GM19238 (cell line): Measurements from ENCODE around the gene TOB2.

Source experiments
- DNase-seq: peaks from one replicate; pipeline ENCODE4 v3.0.0; 2011; ENCODE audit warnings: low spot score; ENCODE audit not compliant: insufficient read length

The TOB2 gene, protein sequence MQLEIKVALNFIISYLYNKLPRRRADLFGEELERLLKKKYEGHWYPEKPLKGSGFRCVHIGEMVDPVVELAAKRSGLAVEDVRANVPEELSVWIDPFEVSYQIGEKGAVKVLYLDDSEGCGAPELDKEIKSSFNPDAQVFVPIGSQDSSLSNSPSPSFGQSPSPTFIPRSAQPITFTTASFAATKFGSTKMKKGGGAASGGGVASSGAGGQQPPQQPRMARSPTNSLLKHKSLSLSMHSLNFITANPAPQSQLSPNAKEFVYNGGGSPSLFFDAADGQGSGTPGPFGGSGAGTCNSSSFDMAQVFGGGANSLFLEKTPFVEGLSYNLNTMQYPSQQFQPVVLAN

DNA sequence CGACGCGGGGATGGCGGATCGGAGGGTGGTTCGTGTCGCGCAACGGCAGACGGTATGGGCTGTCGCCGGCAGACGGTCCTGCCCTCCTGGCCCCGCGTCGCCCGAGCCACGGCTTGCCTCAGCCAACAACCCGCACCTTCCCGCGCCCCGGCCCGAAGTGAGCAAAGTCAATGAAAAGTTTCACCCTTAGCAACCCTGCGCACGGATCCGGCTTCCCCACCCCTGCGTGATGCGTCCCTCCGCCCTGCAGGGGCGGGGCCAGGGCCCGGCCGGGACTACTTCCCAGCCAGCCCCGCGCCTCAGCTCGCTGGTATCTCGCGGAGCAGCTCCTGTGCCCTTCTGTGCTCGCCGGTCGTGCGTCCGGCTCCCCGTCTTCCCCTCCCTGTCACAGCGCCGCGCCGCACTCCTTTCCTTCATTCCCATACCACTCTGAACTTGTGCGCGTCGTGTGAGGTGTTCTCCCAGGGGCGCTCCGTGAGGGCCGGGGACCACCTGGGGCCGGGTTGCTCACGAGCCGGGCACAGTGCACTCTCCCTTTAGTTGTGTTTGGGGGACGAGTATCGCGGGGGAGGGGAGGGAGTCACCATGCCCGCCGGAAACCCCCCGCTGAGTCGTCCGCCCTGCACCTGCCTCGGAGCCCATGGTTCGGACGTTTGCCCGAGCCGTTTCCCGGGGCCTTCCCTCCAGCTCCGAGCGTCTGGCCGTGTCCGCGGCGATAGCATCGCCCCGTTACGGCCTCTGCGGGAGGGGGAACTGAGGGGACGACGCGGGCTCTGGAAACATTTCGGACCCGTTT is at the start of gene TOB2:
TOB2 (minus strand) TSS at position 163 of the 796 bp plus-strand sequence. CDS start 9,456 bp downstream, outside the sequence.
- peak; percentile 51 for DNase-seq

DNA sequence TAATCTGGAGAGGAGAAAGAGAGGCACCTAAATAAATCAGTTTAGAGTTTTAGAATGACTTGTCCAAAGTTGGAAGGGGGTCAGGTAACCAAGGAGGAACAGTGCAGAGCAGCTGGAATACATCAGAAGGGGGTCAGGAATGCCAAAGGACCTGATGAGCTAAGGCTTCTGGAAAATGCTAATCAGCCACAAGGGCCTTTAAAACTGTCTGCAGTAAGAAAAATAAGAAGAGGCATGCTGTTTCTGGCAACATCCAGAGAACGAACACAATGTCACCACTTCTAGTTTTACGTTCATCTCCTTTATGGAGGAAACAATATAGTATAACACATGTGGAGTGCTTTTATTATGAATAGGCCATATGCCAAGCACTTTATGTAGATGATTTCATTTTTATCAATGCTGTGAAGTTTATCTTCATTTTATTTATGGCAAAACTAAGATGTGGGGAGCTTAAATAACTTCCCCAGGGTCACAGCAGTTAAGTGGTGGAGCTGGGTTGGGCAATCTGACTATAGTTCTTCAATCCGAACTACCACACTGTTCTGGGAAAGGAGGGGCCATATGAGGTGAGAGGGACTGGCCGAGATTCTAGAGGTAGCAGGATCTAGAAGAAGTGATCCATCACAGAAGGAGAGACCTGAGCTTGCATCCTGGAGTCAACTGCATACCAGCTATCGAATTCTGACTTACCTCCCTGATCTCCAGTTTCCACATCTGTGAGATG is 44.9 kb upstream of the TOB2 start:
- DNase-seq = no peak

DNA sequence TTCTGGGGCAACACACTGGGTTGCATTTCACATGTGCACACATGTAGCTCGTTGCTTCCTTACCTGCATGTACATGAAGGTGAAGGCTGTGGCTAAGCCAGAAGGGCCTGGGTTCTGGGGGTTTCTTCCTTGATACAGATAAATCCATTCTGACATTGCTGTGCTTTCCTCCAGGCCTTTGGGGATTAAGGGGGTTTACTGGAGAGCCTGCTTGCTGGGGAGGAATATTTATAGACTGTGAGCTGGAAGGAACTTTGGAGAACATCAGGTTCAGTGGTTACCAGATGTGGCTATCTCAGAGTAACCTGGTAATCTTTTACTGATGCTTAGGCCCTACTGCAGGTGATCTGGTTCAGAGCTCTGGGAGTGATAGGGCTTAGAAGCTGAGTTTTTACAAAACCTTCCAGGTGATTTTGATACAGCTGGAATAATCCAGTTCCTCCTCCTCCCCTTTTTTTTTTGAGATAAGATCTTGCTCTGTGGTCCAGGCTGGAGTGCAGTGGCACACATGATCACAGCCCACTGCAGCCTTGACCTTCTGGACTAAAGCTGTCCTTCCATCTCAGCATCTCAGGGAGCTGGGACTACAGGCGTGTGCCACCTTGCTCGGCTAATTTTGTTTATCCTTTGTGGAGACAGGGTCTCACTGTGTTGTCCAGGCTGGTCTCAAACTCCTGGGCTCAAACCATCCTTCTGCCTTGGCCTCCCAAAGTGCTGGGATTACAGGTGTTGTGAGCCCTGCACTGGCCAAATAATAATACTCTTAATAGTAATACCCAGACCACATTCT is 42.2 kb upstream of the TOB2 start:
- DNase-seq = no peak

DNA sequence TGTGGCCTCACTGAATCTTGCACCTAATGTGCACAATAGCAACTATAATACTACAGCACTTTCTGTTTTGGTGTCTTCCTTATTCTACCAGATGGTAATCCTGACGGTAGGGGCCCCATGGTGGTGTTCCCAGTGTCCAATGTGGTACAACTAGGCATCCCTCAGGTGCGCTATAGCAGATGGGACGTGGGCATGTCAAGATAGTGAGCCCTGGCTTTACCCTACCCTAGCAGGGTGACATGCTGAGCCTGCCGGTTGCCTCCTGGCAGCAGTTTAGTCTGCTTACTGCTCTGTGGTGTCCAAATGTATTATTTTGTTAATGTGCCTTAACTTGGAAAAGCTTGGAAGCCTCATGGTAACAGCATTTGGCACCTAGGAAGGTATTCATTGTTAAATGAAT is 41.5 kb upstream of the TOB2 start:
- DNase-seq = no peak

DNA sequence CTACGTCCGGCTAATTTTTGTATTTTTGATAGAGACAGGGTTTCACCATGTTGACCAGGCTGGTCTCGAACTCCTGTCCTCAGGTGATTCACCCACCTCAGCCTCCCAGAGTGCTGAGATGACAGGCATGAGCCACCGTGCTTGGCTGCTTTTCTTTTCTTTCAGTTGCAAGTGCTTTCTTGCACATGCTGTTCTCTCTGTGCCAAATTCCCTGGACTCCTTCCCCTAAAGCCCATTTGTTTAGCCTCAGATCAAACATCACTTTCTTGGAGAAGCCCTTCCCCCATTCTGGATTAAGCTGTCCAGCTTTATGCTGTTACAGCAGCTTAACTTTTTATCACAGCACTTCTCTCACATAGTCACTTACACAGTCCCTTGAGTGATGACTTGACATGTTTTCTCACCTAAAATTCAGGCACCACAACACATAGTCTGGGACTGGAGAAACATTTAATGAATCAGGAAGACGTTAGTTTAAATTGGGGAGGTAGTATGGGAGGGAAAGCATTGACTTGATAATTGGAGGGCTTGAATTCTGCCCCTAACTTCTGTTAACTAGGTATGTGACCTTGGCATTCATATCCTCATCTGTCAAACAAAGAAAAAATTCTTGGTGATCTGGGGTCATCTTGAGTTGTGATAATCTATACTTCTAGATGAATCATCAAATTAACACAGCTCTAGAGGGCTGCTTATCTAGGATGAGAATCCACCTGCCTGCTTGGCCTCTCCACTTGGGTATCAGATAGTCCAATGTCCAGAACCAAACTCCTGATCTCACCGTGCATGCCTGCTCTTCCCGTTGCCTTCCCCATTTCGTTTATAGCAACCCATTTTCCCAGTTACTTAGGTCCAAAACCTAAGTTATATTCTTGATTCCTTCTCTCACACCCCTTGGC is 40.7 kb upstream of the TOB2 start:
- DNase-seq = no peak

DNA sequence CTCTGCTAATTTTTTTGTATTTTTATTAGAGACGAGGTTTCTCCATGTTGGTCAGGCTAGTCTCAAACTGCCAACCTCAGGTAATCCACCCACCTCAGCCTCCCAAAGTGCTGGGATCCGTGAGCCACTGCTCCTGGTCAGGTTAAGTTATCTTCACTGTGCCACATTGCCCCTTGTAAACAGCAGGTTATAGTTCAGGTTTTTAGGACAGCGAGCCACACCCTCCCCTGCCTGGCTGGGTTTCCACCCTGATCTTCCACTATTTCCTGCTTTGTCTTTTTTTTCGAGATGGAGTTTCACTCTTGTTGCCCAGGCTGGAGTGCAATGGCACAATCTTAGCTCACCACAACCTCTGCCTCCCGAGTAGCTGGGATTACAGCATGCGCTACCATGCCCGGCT is 38.4 kb upstream of the TOB2 start:
- no peak for DNase-seq

DNA sequence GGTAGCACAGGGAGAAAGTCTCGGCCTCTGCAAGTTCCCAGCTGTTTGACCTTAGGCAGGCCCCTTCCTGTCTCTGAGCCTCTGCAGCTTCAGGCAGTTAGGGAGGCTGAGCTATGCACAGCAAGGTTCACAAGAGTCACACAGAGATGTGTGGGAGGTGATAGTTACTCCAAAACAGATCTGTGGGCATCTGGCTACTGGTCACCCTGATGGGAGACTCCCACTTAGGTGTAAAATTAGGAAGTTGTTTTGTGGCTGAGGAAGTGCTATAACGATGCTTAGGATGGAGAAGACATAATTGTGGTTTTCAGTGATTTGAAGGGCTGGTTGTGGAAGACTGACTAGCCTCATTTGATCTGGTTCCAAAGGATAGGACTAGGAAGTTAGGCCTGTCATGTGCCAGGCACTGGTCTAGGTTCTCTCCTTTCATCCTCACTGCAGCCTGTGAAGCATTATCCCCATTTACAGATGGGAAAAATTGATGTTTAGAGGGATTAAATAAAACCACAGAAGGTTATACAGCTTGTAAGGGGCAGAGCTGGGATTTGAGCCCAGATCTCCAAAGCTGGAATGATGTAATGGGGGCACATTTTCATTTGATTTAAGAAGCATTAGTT is 35.8 kb upstream of the TOB2 start:
- no peak for DNase-seq

DNA sequence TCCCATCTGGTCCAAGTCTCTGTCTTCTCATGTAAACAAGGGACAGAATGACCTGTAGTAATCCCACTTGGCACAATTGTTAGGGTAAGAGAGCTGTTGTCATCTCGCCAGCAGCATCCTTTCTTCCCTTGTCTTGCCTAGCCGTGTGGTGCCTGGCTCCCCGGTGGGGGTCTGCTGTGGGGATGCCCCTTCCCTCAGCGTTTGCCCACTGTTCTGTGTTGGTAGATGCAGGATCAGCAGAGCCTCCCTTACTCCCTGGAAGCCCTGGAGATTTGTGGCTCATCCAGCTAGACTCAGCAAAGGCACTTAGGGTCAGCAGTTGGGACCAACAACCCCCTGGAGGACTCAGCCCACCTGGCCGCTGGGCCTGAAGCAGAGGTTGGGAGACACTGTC is 35.3 kb upstream of the TOB2 start:
- DNase-seq = no peak

DNA sequence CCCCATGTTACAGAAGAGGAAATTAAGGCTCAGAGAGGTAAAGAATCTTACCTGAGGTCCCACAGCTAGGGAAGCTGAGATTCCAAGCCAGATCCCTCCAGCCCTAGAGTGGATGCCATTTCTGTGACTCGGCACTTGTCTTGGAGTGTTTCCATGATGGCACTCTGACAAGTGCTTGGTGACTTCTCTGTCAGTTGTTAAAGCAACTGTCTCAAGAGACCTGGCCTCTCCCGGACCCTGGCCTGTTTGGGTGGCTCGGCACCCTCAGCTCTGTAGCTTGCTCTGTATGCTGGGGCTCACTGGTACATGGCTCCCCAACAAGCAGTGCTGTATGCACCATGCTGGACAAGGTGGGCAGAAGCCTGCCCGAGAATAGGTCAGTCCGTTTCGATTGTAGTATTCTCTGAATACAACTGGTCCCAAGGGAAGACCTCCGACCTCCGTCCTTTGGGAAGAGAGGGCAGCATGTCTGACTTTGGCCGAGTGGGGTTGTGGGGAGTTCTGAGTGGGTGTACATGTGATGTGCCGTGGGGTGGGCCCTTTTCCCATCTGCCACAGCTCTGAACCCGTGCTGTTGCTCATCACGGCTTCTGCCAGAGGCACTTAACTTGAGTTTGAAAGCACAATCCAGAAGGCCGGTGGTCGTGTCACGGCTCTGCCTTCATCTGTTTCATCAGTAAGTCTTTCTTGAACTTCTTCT is 34.7 kb upstream of the TOB2 start:
- no peak for DNase-seq

DNA sequence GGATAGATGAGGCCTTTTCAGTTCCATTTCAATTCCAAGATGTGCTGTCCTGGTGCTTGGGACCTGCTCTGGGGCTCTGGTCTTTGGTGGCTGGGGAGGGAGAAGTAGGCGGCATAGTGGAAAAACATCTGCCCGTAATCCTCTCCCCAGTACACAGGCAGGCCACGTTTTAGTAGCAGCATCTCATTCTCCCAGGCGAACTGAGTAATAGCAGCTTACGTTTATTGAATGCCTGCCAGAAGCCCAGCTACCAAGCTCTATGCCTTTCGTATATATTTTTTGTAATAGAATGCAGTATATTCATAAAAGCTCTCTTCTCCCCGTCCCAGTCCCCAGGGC is 33.8 kb upstream of the TOB2 start:
- no peak for DNase-seq

DNA sequence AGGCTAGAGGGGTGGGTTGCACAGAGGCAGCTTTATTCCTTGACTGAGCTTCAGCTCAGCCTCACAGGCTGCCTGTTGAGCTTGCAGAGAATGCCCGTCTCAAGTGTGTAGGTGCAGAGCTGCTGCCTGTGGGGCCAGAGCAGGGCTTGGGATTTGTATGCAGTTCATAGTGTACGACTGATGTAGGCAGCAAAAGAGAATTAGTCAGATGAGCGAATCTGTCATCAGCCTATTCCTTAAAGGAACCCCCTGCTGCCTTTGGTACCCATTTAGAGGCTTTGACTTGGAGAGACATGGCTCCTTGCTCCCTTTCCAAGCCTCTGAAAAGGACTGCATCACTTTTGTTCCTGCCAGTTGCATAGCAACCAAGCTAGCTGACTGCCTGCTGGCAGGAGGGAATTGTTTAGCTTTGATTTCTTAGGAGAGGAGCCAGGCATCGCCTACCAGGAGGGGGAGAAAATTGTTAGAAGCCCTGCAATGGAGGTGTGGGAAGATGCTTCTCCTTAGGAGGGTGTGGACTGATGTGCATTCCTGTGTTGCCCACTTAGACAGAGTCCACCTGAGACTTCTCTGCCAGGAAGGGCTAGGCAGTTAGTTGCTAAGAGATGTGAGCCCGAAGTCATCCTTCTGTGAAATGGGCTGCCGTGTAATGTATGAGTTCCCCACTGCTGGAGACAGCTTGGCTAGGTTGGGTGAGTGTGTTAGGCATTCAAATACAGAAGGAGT is 33.2 kb upstream of the TOB2 start:
- no peak for DNase-seq

DNA sequence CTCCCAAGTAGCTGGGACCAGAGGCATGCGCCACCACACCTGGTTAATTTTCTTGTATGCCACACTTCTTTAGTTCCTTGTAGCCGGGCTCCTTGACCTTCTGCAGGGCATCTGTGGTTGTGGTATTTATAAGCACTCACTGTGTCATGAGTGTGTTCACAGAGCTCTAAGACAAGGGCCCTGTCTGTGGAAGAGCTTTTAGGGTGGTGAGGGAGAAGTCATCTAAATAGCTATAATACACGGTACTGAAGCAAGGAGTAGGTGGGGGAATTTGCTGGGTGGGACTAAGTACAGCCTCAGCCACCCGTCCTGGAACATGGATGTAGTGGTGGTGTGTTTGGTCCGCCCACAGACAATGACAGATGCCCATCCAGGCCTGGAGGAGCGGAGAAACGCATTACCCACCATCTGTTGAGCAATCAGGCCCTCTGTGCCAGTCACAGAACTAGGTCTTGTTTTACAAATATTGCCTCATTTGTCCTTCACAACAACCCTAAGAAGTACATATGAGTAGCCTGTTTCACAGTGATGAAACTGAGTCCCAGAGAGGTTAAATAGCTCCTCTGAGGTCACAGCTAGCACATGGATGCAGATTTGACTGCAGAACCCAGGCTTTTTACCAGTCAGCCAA is 32.4 kb upstream of the TOB2 start:
- DNase-seq = no peak

DNA sequence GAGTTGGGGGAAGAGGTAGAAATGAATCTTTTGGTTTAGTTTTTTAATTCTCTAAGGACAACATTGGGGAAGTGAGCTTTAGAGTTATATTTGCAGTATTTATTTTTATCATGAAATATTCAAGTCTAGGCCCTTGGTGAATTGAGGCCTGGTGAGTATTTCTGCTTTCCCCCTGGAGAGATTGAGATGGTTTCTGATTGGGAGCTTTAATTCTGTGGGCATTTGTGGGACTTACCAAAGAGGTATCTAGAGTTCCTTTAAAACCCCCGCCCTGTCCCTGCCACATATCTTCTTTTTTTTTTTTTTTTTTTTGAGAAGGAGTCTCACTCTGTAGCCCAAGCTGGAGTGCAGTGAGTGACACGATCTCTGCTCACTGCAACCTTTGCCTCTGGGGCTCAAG is 31.9 kb upstream of the TOB2 start:
- no peak for DNase-seq

DNA sequence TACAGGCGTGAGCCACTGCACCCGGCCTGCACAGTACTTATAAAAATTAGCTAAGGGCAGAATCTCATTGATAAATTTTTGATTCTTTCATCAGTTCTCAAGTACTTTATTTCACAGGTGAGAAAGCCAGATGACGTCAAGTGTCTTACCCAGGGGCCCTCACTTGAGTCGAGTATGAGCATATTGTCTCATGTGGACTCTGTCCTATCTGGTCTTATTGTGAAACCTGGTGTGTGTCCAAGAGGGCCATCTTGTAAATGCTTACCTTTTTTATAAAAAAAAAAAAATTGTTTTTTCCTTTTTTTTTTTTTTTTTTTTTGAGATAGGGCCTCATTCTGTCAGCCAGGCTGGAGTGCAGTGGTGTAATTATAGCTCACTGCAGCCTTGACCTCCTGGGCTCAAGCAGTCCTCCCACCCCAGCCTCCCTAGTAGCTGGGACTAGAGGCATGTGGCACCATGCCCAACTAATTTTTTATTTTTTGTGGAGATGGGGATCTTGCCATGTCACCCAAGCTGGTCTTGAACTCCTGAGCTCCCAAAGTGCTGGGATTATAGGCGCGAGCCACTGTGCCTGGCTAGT is 28.4 kb upstream of the TOB2 start:
- DNase-seq = no peak

DNA sequence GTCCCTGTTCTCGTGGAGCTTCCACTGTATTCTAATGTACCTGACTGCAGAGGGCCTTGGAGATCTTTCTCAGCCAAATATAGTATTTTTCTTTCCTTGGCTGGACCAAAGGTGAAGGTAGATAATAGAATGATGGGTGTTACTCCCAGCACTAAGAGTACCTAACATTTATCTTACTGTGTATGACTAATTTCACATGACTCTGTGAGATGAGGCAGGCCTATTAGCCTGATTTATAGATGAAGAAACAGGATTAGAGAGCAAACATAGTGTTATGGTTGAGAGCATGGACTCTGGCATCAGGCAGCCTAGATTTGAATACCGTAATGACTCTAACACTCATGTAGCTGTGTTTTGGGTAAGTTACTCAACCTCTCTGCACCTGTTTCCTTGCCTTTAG is 25.0 kb upstream of the TOB2 start:
- DNase-seq = no peak

DNA sequence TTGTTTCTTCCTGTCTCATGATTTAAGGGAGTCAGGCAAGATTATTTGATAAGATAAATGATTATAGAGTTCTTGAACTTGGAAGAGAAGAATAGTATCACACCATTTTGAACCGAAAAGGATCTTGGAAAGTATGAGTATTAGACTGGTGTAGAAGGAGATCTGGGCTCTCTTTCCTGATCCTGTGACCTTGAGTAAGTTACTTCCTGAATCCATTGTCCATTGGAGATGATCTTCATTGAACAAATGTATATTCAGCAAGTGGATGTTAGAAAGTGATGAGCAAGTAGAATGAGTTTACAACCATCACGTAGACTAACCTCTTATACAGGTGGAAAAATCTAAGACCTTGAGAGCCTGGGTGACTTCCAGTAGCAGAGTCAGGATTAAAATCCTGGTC is 24.3 kb upstream of the TOB2 start:
- DNase-seq = no peak

DNA sequence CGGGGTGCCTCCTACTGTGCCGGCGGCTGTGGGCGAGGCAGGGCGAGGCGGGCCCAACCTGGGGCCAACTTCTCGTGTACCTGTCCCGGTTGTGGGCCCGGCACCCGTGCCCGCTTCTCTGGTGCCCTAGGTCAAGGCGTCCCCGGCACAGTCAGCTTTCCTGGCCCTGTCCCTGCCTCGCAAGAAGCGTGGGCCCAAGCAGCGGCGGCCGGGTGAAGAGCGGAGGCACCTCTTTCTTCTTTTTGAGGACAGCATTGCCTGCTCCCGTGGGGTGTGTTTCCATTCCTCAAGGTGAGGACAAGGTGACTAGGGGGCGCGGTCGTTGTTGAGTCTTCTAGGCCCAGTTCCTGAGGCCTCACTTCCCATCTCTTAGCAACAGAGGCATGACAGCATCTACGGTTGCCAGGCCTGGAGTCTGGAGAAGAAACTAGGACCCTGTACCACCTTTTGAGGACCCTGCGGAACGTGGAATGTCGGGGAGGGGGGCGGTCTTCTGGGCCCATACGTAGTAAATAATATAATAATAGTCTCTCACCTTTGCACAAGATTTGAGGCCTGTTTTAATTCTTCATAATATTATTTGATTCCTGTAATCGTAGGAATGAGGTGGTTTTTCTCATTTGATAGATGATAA is 22.7 kb upstream of the TOB2 start:
- DNase-seq = no peak
